Panc1 (cell line): Measurements from ENCODE around the gene AMOTL1. TPM values are rescaled to one million over a fixed set of nuclear protein-coding genes. Genes with fewer than 3 reads are reported as not detected.

ENCODE experiments used
- ATAC-seq: fragments of 200-7000 bp; cut with Tn5 transposase; 2 replicates; pipeline ENCODE4 v1.9.1; 2020; ENCODE audit warnings: mild to moderate bottlenecking, moderate library complexity
- BruUV-seq: library from RNA; stranded (reverse); fragments of 400-500 nt; replicated peaks from 2 replicates; lab custom pipeline; 2021; lab: Mats Ljungman, UMichigan
- CTCF ChIA-PET: fragments of 300-600 bp; sonication (Branson Sonifier 250); formaldehyde crosslinking; loops from one replicate; lab custom pipeline; 2022; ENCODE audit warnings: antibody characterized with exemption; lab: Charles Lee
- POLR2A ChIA-PET: fragments of 300-600 bp; sonication (Branson Sonifier 250); formaldehyde crosslinking; loops from one replicate; lab custom pipeline; 2022; ENCODE audit warnings: antibody characterized with exemption; lab: Charles Lee
- DNase-seq: peaks from one replicate; pipeline ENCODE4 v3.0.0-alpha.2; 2010; ENCODE audit warnings: low read depth, low spot score
- H3K27ac ChIP-seq: 2 replicates; pipeline ENCODE4 v1.5.1; 2011; ENCODE audit warnings: mild to moderate bottlenecking, low read length, inconsistent platforms
- H3K27me3 ChIP-seq: fragments of 200-500 bp; sonication (Bioruptor generic); 2 replicates; pipeline ENCODE4 v1.6.0; 2014; ENCODE audit warnings: low read length, inconsistent platforms; ENCODE audit not compliant: control insufficient read depth, insufficient read depth
- H3K36me3 ChIP-seq: fragments of 200-500 bp; sonication (Bioruptor generic); 2 replicates; pipeline ENCODE4 v1.5.1; 2014; ENCODE audit warnings: inconsistent platforms, mild to moderate bottlenecking, low read length, moderate library complexity; ENCODE audit not compliant: control insufficient read depth, insufficient read depth
- H3K4me1 ChIP-seq: 2 replicates; pipeline ENCODE4 v1.5.1; 2011; ENCODE audit warnings: inconsistent platforms, mild to moderate bottlenecking, low read length, moderate library complexity; ENCODE audit not compliant: control insufficient read depth, insufficient read depth
- H3K4me3 ChIP-seq, 2 experiments: 2 replicates each; pipeline ENCODE4 v1.5.1; 2011 to 2012; ENCODE audit warnings: low read depth in 2 of 2, low read length in 2 of 2, mild to moderate bottlenecking in 2 of 2, inconsistent platforms in 1 of 2, moderate library complexity in 1 of 2
- H3K9me3 ChIP-seq: fragments of 200-500 bp; sonication (Bioruptor generic); 2 replicates; pipeline ENCODE4 v1.5.1; 2014; ENCODE audit warnings: low read depth, mild to moderate bottlenecking, inconsistent platforms, low read length, moderate library complexity; ENCODE audit not compliant: control insufficient read depth, insufficient read depth
- CTCF ChIP-seq: fragments of 450-650 bp; IDR thresholded peaks from 2 replicates; pipeline ENCODE4 v1.5.1; 2017; ENCODE audit warnings: mild to moderate bottlenecking
- POLR2AphosphoS5 ChIP-seq: IDR thresholded peaks from 2 replicates; pipeline ENCODE4 v1.6.1; 2012; ENCODE audit warnings: mild to moderate bottlenecking, low read depth, low read length, moderate library complexity
- REST ChIP-seq, 2 experiments: IDR thresholded peaks; 2 replicates each; pipeline ENCODE4 v1.6.1; 2011 to 2012; ENCODE audit warnings: low read depth in 2 of 2, control low read depth in 1 of 2, low read length in 1 of 2, mild to moderate bottlenecking in 1 of 2, moderate library complexity in 1 of 2; ENCODE audit not compliant: insufficient read depth in 1 of 2
- SIN3A ChIP-seq: IDR thresholded peaks from 2 replicates; pipeline ENCODE4 v1.6.1; 2012; ENCODE audit warnings: low read depth, mild to moderate bottlenecking, low read length, moderate library complexity, borderline replicate concordance; ENCODE audit not compliant: insufficient read depth
- TCF7L2 ChIP-seq: IDR thresholded peaks from 2 replicates; pipeline ENCODE4 v1.6.1; 2011; ENCODE audit warnings: mild to moderate bottlenecking, low read depth, low read length, inconsistent platforms
- in situ Hi-C: cut with HindIII; loops from 2 replicates; pipeline ENCODE4 v1.10.0; 2016; ENCODE audit warnings: low sequenced_read_pairs, low pct_unique_long_range_greater_than_20kb
- intact Hi-C: fragments of 100-400 bp; cut with micrococcal nuclease; formaldehyde crosslinking; loops from one replicate; pipeline ENCODE4 v1.10.0; 2022; ENCODE audit not compliant: unreplicated experiment
- total RNA-seq: library from RNA; stranded (reverse); gene quantifications from one replicate; pipeline ENCODE4 v1.2.1, GENCODE V29; 2021; ENCODE audit not compliant: unreplicated experiment

AMOTL1 gene
- total RNA-seq, 1 experiment from 2014 or later = 16.0 TPM

GRCh38 chr11:94749369-94749768 is 18.8 kb upstream of the AMOTL1 start:
- CTCF ChIA-PET = no interaction called here
- no peak overlapping the region for H3K4me3 ChIP-seq
- intact Hi-C loops = no loop called here

GRCh38 chr11:94750319-94751217 is 17.6 kb upstream of the AMOTL1 start:
- DNase-seq = no peak
- ChIA-PET POLR2A (no interaction called here), CTCF (no interaction called here)
- intact Hi-C loops = no loop called here
- Histone ChIP-seq H3K36me3 (no peaks in the 10 kb centered on the region), H3K4me1 (peaks cover 13% of the 10 kb centered on the region), H3K9me3 (no peaks in the 10 kb centered on the region), H3K27me3 (no peaks in the 10 kb centered on the region; the same call in 1 of the 2 replicates), H3K27ac (no peak overlapping the region; the same call in 1 of the 2 replicates), H3K4me3 (no peak overlapping the region)
- BruUV-seq = no TSS peak
- no peak; the same call in 1 of the 2 replicates for ATAC-seq
- in situ Hi-C loops = no loop called here
- no peak for TF ChIP-seq POLR2AphosphoS5
- no peak for TF ChIP-seq SIN3A
- TF ChIP-seq REST (IDR thresholded peaks at IDR 0.05; ENCODE audit: insufficient read depth in 1 of 2, low read depth in 2 of 2, low read length in 1 of 2) = no peak
- TF ChIP-seq TCF7L2 = no peak

More at GRCh38 chr11:94749369-94749768, 18.8 kb upstream of the AMOTL1 start:
- H3K36me3 ChIP-seq = no peaks in the 10 kb centered on the region
- POLR2A ChIA-PET = no interaction called here
- H3K27ac ChIP-seq = no peak overlapping the region
- TF ChIP-seq SIN3A = no peak
- TF ChIP-seq CTCF = no peak
- TF ChIP-seq REST (IDR thresholded peaks at IDR 0.05; ENCODE audit: insufficient read depth in 1 of 2, low read depth in 2 of 2, low read length in 1 of 2) = no peak
- no peak for TF ChIP-seq POLR2AphosphoS5
- TF ChIP-seq TCF7L2 = no peak
- no peaks in the 10 kb centered on the region; the same call in 1 of the 2 replicates for H3K27me3 ChIP-seq
- no peaks in the 10 kb centered on the region for H3K9me3 ChIP-seq
- H3K4me1 ChIP-seq = peaks cover 13% of the 10 kb centered on the region
- DNase-seq (no peak), ATAC-seq (no peak)
- BruUV-seq = no TSS peak
- in situ Hi-C loops = no loop called here
